Measurements from ENCODE around the gene PPP1R1C.

GRCh38 chr2:181943411-181944124 is 42.1 kb upstream of the PPP1R1C start:
- TF ChIP-seq CTCF (IDR thresholded peaks at IDR 0.05 in 4 of 5, conservative IDR thresholded peaks at IDR 0.05 in 1 of 5) (no peak), POLR2A (IDR thresholded peaks at IDR 0.05) (no peak)
